RWPE1 (cell line): ENCODE results near the gene MEGF8.
A peak's percentile ranks its signal among the peaks of the same experiment; 100 is the strongest.

Experiments
- CTCF ChIA-PET: fragments of 350-600 bp; sonication (Branson Sonifier 250); formaldehyde crosslinking; extraction: SDS; loops from one replicate; lab custom pipeline; 2021; lab: Yijun Ruan, JAX
- POLR2A ChIA-PET: fragments of 400-600 bp; formaldehyde crosslinking; extraction: SDS; loops from one replicate; lab custom pipeline; 2020; ENCODE audit warnings: antibody characterized with exemption; ENCODE audit not compliant: low non-redundant PET; lab: Yijun Ruan, JAX
- DNase-seq: peaks from one replicate; pipeline ENCODE4 v3.0.0; 2012; ENCODE audit warnings: low spot score
- H3K27ac ChIP-seq: fragments of 450-650 bp; 2 replicates; pipeline ENCODE4 v1.5.1; 2017
- CTCF ChIP-seq: fragments of 450-650 bp; conservative IDR thresholded peaks from 2 replicates; pipeline ENCODE4 v1.5.1; 2017; ENCODE audit warnings: low read depth, mild to moderate bottlenecking

The MEGF8 gene

GRCh38 chr19:42397263-42398166 is 72.1 kb downstream of the MEGF8 start:
- TF ChIP-seq CTCF, result no peak
- H3K27ac ChIP-seq, result peak overlapping the region; percentile 95
- DNase-seq, result no peak
- CTCF ChIA-PET, result interaction anchor here (1.0 to 1.2 kb wide), 2 partner anchors 23 to 41 kb away, joined by 3 to 5 read pairs; no protein-coding TSS in a partner anchor
- POLR2A ChIA-PET, result interaction anchor here (0.7 kb wide), 1 partner anchor 133 kb away, joined by 3 read pairs; no protein-coding TSS in a partner anchor

- DNase-seq, result no peak
- H3K27ac ChIP-seq, result peak overlapping the region; percentile 58
- ChIA-PET CTCF (interaction anchor here (0.6 to 1.4 kb wide), 7 partner anchors 9 to 292 kb away, joined by 3 to 5 read pairs (median 3); partner anchors contain the start of gene POU2F2), POLR2A (interaction anchor here (0.6 kb wide), 1 partner anchor 264 kb away, joined by 7 read pairs; no protein-coding TSS in a partner anchor)
- no peak for TF ChIP-seq CTCF
Measured at GRCh38 chr19:42400404-42400803, 75.0 kb downstream of the MEGF8 start.

- POLR2A ChIA-PET, result interaction anchor here (0.6 to 0.8 kb wide), 2 partner anchors 14 to 15 kb away, joined by 6 read pairs; no protein-coding TSS in a partner anchor
- DNase-seq, result peak; percentile 70
- peak; percentile 77 for TF ChIP-seq CTCF
- peak overlapping the region; percentile 58 for H3K27ac ChIP-seq
- CTCF ChIA-PET, result interaction anchor here (0.5 to 1.4 kb wide), 9 partner anchors 14 to 323 kb away, joined by 3 to 6 read pairs (median 4); partner anchors contain the start of gene POU2F2
Measured at GRCh38 chr19:42401365-42402303, 76.2 kb downstream of the MEGF8 start.

GRCh38 chr19:42402376-42403116 is 77.1 kb downstream of the MEGF8 start:
- CTCF ChIA-PET, result interaction anchor here (0.5 to 0.7 kb wide), 3 partner anchors 231 to 324 kb away, joined by 4 to 5 read pairs (median 5); no protein-coding TSS in a partner anchor
- POLR2A ChIA-PET, result no interaction called here
- peak overlapping the region; percentile 58 for H3K27ac ChIP-seq
- no peak for DNase-seq
- TF ChIP-seq CTCF, result no peak

- no peak for DNase-seq
- no peak for TF ChIP-seq CTCF
- H3K27ac ChIP-seq, result no peak overlapping the region
- ChIA-PET CTCF (interaction anchor here (0.6 to 0.7 kb wide), 2 partner anchors 230 to 259 kb away, joined by 5 read pairs; no protein-coding TSS in a partner anchor), POLR2A (no interaction called here)
Measured at GRCh38 chr19:42403586-42403985, 78.2 kb downstream of the MEGF8 start.
